Gastrocnemius medialis (tissue), 4 donors: ENCODE measurements around the gene NUDT22. TPM values are rescaled to one million over a fixed set of nuclear protein-coding genes. Genes with fewer than 3 reads are reported as not detected.

Experiments
- ATAC-seq, 2 donors: fragments of 150-250 bp; one replicate each; pipeline ENCODE4 v1.9.1; 2016
- DNase-seq, 2 donors: peaks; one replicate each; pipeline ENCODE4 v3.0.0-alpha.2; 2019
- H3K27ac ChIP-seq, 4 donors: fragments of 200-600 bp; sonication (generic); 1 replicate in 1 of 4; 2 replicates in 3 of 4; pipeline ENCODE4 v1.5.1; 2016 to 2018; ENCODE audit warnings: mild to moderate bottlenecking in 2 of 4, moderate library complexity in 1 of 4
- H3K27me3 ChIP-seq, 3 donors: fragments of 200-600 bp; sonication (generic) in 2 of 3; 1 replicate in 1 of 3; 2 replicates in 2 of 3; pipeline versions ENCODE4 v1.5.1 to v1.6.0; 2016 to 2019; ENCODE audit warnings: mild to moderate bottlenecking in 1 of 3, moderate library complexity in 1 of 3
- H3K36me3 ChIP-seq, 2 donors: fragments of 200-600 bp; sonication (generic) in 1 of 2; one replicate each; pipeline ENCODE4 v1.5.1; 2017 to 2018
- H3K4me1 ChIP-seq, 2 donors: fragments of 200-600 bp; sonication (generic) in 1 of 2; one replicate each; pipeline ENCODE4 v1.5.1; 2016 to 2017; ENCODE audit warnings: mild to moderate bottlenecking in 2 of 2
- H3K4me3 ChIP-seq, 4 donors: fragments of 200-600 bp; sonication (generic) in 3 of 4; 1 replicate in 1 of 4; 2 replicates in 3 of 4; pipeline ENCODE4 v1.5.1; 2016 to 2019; ENCODE audit warnings: mild to moderate bottlenecking in 2 of 4
- H3K9me3 ChIP-seq, 3 donors: fragments of 200-600 bp; sonication (generic) in 2 of 3; 1 replicate in 1 of 3; 2 replicates in 2 of 3; pipeline ENCODE4 v1.5.1; 2016 to 2019
- CTCF ChIP-seq, 5 experiments: fragments of 450-650 bp in 3 of 5; fragments of 200-600 bp in 2 of 5; sonication (generic) in 2 of 5; IDR thresholded peaks in 4 of 5; conservative IDR thresholded peaks in 1 of 5; 1 replicate in 4 of 5; 2 replicates in 1 of 5; pipeline ENCODE4 v1.5.1; 2016 to 2019; ENCODE audit warnings: antibody characterized with exemption in 5 of 5, mild to moderate bottlenecking in 3 of 5, moderate library complexity in 3 of 5
- POLR2A ChIP-seq, 2 donors: fragments of 450-650 bp; IDR thresholded peaks; one replicate each; pipeline ENCODE4 v1.6.1; 2017; ENCODE audit warnings: antibody characterized with exemption in 2 of 2, mild to moderate bottlenecking in 2 of 2, moderate library complexity in 2 of 2
- in situ Hi-C, 4 donors: fragments of 200-750 bp; cut with MboI; loops; one replicate each; pipeline versions ENCODE4 v1.15.0 to v1.8.0; 2017; ENCODE audit warnings: low sequenced_read_pairs in 4 of 4
- intact Hi-C: fragments of 100-400 bp; cut with DNase I; formaldehyde crosslinking; loops from one replicate; pipeline ENCODE4 v1.15.1; 2023; ENCODE audit warnings: low total_unique reads
- total RNA-seq, 4 donors: library from RNA; depleted of rRNA; stranded (reverse); fragments of >200 nt; gene quantifications; one replicate each; pipeline versions ENCODE4 v1.1.0 to v1.2.3, GENCODE V29; 2016

Gene NUDT22
- total RNA-seq, 4 donors from 2014 or later, result 32.3 to 70.7 (median 53.4) TPM

GRCh38 chr11:64263021-64263946 lies 37.2 kb downstream of the NUDT22 start:
- TF ChIP-seq CTCF (IDR thresholded peaks at IDR 0.05 in 4 of 5, conservative IDR thresholded peaks at IDR 0.05 in 1 of 5) (no peak), POLR2A (IDR thresholded peaks at IDR 0.05) (no peak)
- no peak overlapping the region for H3K4me3 ChIP-seq
- peaks cover 0 to 37% of the 10 kb centered on the region in 2 donors for H3K36me3 ChIP-seq
- H3K9me3 ChIP-seq, result no peaks in the 10 kb centered on the region
- peaks cover 7% of the 10 kb centered on the region in 2 donors for H3K4me1 ChIP-seq
- in situ Hi-C loops, result no loop called here
- no peak overlapping the region for H3K27ac ChIP-seq
- intact Hi-C loops, result no loop called here
- no peak for DNase-seq
- no peaks in the 10 kb centered on the region for H3K27me3 ChIP-seq
- ATAC-seq, result no peak

DNA sequence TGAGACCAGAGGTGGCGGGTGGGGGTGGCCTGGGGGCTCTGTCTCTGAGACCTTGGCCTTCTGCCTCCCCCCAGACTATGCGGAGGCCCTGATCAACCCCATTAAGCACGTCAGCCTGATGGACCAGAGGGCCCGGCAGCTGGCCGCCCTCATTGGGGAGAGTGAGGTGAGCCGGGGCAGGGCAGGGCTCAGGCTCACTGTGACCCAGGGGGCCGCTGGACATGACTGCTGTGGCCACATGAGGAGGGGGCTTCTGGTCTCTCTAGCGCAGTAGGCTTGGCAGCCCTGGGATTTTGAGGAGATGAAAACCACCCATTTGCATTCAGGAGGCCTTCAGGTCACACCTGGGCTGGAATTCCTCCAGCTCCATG lies 37.9 kb downstream of the NUDT22 start:
- H3K27ac ChIP-seq, result no peak overlapping the region
- H3K36me3 ChIP-seq, result peaks cover 0 to 30% of the 10 kb centered on the region in 2 donors
- DNase-seq (no peak), ATAC-seq (no peak)
- H3K27me3 ChIP-seq, result no peaks in the 10 kb centered on the region
- in situ Hi-C loops (no loop called here), intact Hi-C loops (no loop called here)
- peaks cover 14% of the 10 kb centered on the region in 2 donors for H3K4me1 ChIP-seq
- H3K4me3 ChIP-seq, result no peak overlapping the region
- H3K9me3 ChIP-seq, result no peaks in the 10 kb centered on the region
- TF ChIP-seq CTCF (IDR thresholded peaks at IDR 0.05 in 4 of 5, conservative IDR thresholded peaks at IDR 0.05 in 1 of 5) (no peak), POLR2A (IDR thresholded peaks at IDR 0.05) (no peak)

DNA sequence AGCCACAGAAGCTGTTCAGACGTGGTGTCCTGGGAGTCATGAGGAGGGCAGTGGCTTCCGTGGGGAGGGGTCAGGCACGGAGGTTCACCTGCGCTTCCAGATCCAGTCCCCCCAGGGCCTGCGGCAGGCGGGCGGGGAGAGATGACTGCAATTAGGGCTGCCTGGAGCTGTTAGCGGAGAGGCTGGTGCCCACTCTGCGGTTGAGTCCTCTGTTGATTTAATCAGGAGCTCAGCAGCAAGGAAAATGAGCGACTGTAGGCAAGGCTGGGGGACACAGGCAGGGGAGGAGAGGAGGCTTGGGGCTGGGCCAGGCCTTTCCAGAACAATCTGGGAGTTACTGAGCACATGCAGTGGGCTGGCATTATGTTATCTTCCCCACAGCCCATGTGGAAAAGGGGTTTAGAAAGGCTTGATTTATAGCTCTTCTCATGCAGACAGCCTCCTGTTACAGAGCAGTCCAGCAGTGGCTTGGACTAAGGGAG lies 38.3 kb downstream of the NUDT22 start:
- TF ChIP-seq POLR2A (IDR thresholded peaks at IDR 0.05), result no peak
- TF ChIP-seq CTCF (IDR thresholded peaks at IDR 0.05 in 4 of 5, conservative IDR thresholded peaks at IDR 0.05 in 1 of 5), result no peak
- Histone ChIP-seq H3K27me3 (no peaks in the 10 kb centered on the region), H3K27ac (no peak overlapping the region), H3K9me3 (no peaks in the 10 kb centered on the region), H3K4me1 (peaks cover 14 to 16% of the 10 kb centered on the region in 2 donors), H3K36me3 (peaks cover 0 to 25% of the 10 kb centered on the region in 2 donors), H3K4me3 (no peak overlapping the region)
- ATAC-seq (no peak), DNase-seq (no peak)
- intact Hi-C loops, result no loop called here
- in situ Hi-C loops, result no loop called here

DNA sequence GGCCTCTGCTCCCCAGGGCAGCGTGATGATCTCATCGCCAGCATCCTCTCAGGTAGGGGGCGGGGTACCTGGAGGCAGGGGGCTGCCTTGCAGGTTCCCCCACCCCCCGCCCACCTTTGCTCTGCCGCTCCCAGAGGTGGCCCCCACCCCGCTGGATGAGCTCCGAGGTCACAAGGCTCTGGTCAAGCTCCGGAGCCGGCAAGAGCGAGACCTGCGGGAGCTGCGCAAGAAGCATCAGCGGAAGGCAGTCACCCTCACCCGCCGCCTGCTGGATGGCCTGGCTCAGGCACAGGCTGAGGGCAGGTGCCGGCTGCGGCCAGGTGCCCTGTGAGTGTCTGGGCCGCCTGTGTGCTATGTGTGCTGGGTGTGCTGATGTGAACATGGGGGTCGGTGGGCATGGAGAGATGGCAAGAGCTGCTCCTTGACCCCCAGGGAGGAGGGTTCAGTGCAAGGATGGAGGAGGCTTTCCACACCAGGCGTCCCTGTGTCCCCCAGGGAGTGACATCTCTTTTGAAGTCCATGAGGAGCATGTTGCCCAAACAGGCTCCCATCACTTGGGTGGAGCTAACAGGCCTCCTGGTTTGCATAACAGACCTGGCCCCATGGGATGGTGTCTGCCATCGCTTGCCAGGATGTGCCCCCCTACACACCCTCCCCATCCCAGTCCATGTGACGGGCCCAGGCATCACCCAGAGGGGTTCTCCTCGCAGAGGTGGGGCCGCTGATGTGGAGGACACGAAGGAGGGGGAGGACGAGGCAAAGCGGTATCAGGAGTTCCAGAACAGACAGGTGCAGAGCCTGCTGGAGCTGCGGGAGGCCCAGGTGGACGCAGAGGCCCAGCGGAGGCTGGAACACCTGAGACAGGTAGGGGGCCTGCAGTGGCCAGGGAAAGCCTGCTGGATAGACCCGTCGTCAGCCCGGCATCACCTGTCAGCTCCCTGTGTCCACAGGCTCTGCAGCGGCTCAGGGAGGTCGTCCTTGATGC lies 39.4 kb downstream of the NUDT22 start:
- peaks cover 14 to 16% of the 10 kb centered on the region in 2 donors for H3K4me1 ChIP-seq
- intact Hi-C loops, result no loop called here
- no peak for DNase-seq
- H3K4me3 ChIP-seq, result no peak overlapping the region
- peaks cover 0 to 24% of the 10 kb centered on the region in 2 donors for H3K36me3 ChIP-seq
- in situ Hi-C loops, result no loop called here
- H3K27me3 ChIP-seq, result no peaks in the 10 kb centered on the region
- TF ChIP-seq CTCF (IDR thresholded peaks at IDR 0.05 in 4 of 5, conservative IDR thresholded peaks at IDR 0.05 in 1 of 5) (no peak), POLR2A (IDR thresholded peaks at IDR 0.05) (no peak)
- no peaks in the 10 kb centered on the region for H3K9me3 ChIP-seq
- no peak for ATAC-seq
- H3K27ac ChIP-seq, result no peak overlapping the region
